GM23248 (cell line): ENCODE measurements around the gene TNNI3K.

Experiments
- EZH2 ChIP-seq: fragments of 200-600 bp; sonication (generic); IDR thresholded peaks from 2 replicates; pipeline ENCODE4 v1.6.1; 2018; ENCODE audit warnings: antibody characterized with exemption, mild to moderate bottlenecking; ENCODE audit not compliant: insufficient read depth, poor library complexity, severe bottlenecking
- EZH2phosphoT487 ChIP-seq: fragments of 200-600 bp; sonication (generic); IDR thresholded peaks from 2 replicates; pipeline ENCODE4 v1.6.1; 2018; ENCODE audit warnings: antibody characterized with exemption, moderate library complexity, mild to moderate bottlenecking, low read depth; ENCODE audit not compliant: insufficient read depth

GRCh38 chr1:74406759-74407158, 171.6 kb downstream of the TNNI3K start:
- TF ChIP-seq EZH2 (no peak), EZH2phosphoT487 (no peak)
